ENCODE data around the gene OR2A5.
"Not testable (repeated sequence)": the region's sequence is repeated elsewhere in the genome, so short reads cannot be mapped to it uniquely, and the experiment has no call there.

The OR2A5 gene, protein sequence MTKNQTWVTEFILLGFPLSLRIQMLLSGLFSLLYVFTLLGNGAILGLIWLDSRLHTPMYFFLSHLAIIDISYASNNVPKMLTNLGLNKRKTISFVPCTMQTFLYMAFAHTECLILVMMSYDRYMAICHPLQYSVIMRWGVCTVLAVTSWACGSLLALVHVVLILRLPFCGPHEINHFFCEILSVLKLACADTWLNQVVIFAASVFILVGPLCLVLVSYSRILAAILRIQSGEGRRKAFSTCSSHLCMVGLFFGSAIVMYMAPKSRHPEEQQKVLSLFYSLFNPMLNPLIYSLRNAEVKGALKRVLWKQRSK

DNA sequence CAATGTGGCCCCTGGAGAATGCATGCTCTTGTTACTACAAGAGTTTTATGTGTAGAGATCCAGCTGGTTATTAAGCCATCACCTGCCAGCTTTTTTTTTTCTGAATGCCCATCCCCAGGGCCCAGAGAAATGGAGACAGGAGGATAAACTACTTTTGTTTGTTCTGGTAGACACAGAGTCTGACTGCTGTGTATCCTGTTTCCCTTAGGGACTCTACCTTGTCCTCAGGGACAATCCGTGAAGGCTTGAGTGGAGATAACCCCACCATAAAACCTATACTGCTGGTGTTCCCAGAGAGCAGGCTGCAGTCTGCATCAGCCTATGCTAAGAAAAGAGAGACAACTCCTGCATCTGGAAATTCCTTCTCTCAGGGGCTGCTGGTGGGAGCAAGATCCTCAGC is at the start of gene OR2A5:
Gene OR2A5, plus strand, starts transcription at position 301 of the 400 bp plus-strand sequence. CDS start 1,454 bp downstream, outside the sequence.
- DNase-seq: no peak

DNA sequence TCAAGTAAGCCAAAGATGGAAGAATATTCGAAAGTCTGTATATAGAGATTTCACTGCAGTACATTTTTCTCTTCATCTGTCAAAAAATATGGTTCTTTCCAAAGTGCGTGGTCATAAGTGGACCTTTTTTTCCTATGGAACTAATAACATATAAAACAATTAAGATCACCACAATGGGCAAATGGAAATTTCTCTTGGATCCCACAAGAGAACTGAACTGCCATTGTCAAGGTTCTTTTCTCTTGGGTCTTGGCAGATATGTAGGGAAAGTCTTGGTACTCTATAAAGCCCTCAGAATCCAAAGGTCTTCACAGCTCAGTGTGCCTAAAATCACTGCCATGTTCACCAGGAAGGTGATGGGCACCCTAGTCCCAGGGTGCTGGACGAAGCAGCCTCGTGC is 48.7 kb upstream of the OR2A5 start, which contains the start of gene OR6B1:
Gene OR6B1, plus strand, starts transcription at position 301 of the 400 bp plus-strand sequence. CDS start 3,677 bp downstream, outside the sequence.
- no peak for DNase-seq

DNA sequence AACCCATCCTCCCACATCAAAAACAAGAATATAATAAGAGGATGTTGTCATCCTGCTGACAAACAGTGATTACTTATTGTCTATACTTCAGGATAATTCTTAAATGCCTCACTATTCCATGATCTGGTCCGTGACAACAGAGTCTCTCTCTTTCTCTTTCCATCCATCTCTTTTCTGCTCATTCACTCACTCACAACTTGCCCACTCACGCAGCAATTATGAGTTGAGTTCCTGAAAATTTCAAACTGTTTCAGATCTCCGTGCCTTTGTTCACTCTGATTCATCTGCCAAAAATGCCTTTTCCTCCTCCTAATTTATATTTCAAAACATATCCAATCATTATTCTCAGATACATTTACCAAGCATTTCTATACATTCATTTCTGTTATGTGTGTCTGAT is 47.2 kb upstream of the OR2A5 start:
- no peak for DNase-seq

DNA sequence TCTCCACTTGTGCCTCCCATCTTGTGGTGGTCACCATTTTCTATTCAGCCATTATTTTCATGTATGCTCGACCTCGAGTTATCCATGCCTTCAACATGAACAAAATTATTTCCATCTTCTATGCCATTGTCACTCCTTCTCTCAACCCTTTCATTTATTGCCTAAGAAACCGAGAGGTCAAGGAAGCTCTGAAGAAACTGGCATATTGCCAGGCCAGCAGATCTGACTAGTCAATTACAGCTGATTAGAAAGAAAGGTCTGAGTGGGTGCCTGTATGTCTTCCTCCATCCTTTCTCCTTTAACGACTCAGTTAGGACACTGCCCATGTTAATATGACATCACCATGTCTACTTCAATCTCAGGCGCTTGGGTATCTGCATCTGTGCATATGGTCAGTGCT is 44.0 kb upstream of the OR2A5 start:
- DNase-seq: no peak

DNA sequence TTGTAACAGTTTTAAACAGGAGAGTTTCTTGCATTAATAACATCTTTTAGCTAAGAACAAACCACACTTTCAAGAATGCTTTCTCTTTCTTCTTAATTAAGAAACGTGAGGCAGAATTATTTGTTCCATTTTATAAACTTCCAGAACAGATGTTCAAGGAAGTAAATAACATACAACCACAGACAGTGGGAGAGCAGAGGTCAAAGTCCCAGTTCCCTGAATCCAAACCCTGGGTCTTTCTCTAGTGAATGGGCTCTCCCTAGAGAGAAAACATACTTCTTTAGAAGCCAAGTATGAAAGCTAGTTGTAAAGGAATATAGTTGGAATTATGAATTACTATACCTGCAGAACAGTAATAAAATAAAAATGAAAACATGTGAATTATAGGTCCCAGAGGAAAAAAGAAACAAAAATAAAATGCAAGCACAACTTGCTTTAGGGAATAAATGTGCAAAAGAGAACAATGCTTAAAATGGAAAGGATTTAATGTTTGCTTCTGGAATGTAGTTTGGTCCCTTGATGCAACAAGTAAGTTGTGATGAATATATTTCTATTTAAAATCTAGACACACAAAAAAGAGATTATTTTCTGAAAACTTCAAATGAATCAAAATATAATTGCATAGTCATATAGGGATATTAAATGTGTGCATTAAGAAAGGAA is 42.6 kb upstream of the OR2A5 start:
- no peak for DNase-seq

DNA sequence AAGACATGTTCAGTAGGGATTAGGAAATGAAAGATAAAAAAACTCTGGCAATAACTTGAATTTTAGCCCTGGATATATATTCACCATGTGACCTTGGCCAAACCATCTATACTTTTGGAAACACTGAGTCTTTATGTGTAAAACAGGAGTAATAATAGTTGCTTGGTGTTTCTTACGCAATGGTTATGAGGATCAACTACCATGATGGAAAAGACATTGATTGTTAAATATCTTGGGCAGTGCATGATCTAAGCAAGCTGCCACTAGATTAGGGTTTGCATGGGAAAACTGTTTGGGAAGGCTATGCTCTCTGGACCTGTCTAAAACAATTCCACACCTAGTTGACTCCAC is 42.1 kb upstream of the OR2A5 start:
- no peak for DNase-seq

DNA sequence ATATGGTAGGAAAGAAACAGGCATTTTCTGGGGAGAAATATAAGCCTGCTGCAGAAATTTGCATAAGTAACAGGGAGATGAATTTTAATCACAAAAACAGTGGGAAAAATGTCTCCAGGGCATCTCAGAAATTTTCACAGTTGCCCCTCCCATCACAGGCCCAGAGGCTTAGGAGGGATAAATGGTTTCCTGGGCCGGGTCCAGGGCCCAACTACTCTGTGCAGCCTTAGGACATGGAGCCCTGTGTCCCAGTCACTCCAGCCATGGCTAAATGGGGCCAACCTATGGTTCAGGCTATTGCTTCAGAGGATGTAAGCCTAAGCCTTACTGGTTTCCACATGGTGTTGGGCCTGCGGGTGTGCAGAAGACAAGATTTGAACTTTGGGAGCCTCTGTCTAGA is 39.4 kb upstream of the OR2A5 start:
- DNase-seq: no peak

DNA sequence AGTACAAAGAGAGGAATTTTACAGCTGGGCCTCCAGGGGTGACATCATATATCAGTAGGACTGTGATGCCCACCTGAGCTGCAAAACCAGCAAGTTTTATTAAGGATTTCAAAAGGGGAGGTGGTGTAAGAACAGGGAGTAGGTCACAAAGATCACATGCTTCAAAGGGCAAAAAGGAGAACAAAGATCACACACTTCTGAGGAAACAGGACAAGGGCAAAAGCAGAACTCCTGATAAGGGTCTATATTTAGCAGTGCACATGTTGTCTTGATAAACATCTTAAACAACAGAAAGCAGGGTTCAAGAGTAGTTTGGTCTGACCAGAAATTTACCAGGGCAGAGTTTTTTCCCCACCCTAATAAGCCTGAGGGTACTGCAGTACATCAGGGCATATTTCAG is 38.7 kb upstream of the OR2A5 start:
- DNase-seq: not testable (repeated sequence)

DNA sequence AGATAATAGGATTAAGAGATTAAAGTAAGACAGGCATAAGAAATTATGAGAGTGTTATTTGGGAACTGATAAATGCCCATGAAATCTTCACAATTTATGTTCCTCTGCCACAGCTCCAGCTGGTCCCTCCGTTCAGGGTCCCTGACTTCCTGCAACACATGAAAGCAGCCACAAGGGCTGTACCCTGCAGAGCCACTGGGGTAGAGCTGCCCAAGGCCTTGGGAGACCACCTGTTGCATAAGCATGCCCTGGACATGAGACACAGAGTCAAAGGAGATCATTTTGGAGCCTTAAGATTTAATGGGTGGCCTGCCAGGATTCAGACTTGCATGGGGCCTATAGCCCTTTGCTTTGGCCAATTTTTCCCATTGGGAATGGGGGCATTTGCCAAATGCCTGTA is 37.9 kb upstream of the OR2A5 start:
- DNase-seq: not testable (repeated sequence)

DNA sequence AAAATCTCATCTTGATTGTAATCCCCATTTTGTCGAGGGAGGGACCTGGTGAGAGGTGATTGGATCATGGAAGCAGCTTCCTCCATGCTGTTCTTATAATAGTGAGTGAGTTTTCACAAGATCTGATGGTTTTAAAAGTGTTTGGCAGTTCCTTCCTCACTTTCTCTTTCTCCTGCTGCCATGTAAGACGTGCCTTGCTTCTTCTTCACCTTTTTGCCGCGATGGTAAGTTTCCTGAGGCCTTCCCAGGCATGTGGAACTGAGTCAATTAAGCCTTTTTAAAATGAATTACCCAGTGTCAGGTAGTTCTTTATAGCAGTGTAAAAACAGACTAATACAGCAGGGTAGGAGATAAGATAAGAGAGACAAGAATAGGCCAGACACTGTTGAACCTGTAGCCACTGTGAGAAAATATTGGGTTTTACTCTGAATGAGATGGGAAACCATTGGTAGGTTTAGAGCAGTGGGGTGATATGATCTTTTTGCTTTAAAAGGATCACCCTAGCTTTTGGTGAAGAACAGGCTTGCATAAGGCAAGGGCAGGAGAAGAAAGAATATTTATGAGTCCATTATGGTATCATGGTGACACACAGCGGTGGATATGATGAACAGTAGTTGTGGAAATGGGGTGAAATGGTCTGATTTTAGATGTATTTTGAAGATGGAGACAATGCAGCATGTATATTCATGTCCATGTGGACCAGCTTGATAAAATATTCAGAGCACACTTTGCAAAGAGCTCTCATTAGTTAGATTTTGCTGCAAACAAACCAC is 37.1 kb upstream of the OR2A5 start:
- no peak for DNase-seq

DNA sequence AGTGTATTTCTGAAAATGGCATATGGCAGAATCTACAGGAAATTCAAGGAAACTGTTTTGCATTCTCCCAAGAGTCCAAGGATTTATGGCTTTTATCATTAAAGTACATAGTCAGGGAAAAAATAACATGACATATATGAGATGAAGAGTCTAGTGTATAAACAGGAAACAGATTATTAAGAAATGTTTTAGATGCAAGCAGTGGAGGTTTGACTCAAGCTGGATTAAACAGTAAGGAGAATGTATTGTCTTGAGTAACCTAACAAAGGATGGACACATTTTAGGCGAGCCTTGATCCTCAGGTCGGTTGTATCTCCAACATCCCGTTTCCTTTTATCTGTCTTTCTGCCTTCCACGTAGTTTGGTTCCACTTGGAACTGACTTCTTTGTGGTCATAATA is 30.7 kb upstream of the OR2A5 start:
- no peak for DNase-seq

DNA sequence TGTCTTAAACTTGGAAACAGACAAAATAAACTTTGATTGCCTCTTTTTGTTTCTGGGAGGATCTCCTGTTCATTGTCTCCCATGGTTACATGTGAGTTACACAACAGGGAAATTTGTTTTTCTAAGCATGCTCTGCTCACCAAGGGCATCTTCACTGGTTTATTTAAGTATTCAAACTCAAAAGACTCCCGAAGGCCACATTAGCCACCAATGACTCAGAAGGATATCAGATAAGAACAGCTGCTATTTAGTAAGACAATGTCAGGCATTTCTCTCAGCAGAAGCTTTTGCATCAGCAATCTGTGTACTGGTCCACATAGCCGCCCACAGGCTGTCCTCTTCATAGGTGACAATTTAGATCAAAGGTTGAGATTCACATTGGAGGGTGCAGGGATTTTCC is 29.3 kb upstream of the OR2A5 start:
- no peak for DNase-seq

DNA sequence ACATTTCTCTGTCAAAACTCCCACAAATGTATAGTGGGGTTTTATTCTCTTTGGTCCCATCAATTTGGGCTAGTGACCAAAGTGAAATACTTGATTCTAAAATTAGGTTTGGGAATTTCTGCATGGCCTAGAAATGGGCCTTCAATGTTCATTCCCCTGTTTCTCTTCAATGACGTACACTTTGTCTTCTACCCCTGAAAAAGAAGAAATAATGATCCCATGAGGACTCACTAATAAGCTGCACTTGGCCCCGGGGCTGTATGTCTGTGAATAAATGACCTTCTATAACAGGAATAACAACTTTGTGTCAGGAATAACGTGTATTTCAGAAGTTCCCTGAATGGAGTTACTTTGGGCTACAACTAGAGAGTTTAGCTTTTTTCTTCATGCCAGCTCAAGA is 28.4 kb upstream of the OR2A5 start:
- no peak for DNase-seq

DNA sequence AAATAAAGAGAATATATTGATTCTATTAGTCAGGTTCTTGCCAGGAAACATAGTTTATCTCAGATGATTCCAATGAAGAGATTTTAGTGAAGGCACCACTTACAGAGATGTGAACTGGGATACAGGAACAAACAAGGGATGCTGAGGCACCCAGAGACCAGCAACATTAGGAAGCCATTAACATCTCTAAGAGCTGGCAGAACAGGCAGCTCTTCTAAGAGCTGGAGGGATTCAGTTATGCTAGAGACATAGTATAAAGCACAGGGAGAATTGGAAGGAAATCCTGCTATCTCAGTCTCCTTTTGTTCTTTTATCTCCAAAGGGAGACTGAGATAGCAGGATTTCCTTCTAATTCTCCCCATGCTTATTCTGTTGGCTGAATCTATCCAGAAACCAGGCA is 26.6 kb upstream of the OR2A5 start:
- no peak for DNase-seq

DNA sequence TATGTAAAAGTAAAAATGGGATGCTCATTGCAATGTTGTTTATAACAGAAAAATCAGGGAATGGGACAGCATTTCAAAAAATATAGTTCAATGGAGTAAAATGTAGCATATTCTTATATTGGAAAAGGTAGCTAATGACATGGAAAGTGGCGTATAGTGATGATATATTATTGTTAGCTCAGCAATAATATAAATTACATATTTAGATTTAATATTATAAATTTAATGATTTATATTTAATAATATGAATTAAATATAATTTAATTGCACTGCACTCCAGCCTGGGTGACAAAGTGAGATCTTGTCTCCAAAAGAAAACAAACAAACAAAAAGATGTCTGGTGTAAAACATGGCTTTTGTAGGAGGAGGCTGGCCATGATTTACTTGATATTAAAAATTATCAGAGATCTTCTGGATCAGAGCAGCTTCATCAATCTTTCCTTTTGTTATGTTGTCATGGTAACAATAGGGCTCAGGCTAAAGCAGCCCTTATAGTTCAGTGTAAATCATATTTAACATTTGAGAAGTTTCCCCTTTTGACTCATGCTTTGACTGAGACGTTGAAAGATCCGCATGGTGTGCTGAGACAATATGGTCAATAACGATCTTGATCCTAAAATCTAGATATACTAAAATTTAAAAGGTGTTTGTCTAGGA is 25.4 kb upstream of the OR2A5 start:
- no peak for DNase-seq

DNA sequence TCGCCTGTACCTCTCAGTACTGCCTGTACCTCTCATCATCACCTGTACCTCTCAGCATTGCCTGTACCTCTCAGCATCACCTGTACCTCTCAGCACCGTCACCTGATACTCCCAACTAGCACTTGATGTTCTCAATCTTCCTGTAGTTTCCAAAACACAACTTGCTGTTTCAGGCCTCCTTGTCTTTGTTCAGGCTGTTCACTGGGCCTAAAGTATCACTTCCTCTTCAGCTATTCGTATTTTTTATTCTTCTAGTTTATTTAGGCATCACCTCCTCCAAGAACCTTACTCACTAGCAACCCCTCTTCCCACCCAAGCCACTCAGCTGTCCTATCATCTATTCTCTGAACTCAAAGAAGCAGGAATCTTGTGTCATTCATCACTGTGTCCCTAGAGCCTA is 24.5 kb upstream of the OR2A5 start:
- no peak for DNase-seq

DNA sequence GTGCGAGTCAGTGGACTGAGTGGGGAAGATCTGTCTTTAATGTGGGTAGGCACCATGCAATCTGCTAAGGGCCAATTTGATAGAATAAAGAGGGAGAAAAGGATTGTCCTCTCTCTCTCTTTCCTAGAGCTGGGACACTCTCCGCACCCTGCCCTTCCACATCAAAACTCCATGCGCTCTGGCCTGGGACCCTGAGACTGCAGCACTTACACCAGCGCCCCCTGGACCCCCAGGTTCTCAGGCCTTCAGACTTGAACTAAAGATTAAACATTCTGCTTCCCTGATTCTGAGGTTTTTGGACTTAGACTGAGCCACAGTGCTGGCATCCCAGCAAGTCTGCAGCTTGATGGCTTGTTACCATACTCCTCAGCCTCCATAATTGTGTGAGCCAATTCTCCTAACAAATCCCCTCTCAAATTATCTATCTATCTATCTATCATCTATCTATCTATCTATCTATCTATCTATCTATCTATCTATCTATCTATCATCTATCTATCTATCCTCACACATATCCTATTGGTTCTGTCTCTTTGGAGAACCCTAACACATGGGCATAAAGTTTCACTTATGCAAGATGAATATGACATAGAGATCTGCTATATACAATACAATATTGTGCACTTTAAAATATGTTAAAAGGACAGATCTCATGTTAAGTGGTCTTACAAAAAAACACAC is 22.4 kb upstream of the OR2A5 start:
- no peak for DNase-seq

DNA sequence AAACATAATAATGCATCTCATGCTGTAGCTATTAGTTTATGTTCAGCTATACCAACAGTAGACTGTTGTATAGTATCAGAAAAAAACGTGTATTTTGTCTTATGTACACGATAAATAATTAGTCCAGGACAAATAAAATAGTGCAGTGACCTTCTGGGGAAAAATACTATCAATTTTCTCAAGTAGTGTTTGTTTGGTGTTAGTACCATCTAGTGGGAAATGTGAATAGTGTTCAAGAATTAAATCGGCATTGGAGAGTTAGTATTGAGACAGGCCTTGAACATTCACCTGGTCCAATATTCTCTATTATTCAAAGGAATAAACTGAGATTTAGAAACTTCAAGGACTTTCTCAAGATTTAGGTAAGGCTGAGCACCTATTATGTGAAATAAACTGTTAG is 21.7 kb upstream of the OR2A5 start:
- DNase-seq: no peak

DNA sequence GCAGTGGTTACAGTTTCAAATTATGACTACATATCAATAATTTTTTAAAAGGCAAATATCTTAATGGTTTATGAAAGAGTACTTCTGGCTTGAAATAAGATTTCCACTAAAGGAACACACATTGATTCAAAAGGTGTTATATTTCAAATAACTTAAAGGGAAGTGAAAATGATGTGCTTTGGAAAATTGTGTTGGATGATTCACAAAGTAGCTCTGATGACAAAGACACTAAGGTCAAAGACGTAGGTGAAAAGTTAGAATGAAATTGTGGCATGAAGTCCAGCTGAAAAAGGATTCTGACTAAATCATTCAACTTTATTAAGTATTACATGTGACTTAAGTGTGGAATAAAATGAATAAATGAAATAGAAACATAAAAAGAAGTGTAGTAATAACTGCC is 20.8 kb upstream of the OR2A5 start:
- DNase-seq: no peak

DNA sequence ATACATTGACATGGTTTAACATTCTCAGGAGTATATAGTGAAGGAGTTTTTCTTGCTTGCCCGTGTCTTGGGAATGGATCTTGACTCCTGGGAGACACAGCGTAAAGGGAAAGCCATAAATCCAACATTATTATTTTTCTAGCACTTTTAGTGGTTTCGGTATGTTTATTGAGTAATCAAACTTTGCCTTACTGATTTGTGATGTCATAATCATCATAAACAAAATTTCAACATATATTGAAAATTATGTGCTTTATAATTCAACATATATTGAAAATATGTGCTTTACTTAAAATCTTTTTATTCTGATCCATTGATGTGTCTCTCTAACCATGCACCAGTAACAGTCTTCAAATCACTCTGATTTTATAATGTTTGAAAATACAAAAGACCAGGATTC is 20.2 kb upstream of the OR2A5 start:
- no peak for DNase-seq

DNA sequence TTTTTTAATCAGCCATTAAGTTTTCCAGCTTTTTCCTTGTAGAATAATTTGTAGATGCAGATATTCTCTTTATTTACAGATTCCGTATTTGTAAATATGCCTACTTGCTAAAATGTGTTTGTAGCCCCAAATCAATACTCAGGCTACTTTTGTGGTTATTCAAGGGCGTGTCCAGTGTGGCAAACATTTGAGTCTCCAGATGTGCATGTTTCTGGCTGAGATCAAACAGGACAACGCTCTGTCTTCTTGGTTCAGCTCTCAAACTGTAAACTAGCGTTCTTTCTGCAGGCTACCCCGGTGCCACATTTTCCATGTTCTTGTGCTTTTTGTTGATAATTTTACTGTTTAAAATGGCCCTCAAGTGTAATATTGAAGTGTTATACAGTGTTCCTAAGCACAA is 16.2 kb upstream of the OR2A5 start:
- DNase-seq: no peak

DNA sequence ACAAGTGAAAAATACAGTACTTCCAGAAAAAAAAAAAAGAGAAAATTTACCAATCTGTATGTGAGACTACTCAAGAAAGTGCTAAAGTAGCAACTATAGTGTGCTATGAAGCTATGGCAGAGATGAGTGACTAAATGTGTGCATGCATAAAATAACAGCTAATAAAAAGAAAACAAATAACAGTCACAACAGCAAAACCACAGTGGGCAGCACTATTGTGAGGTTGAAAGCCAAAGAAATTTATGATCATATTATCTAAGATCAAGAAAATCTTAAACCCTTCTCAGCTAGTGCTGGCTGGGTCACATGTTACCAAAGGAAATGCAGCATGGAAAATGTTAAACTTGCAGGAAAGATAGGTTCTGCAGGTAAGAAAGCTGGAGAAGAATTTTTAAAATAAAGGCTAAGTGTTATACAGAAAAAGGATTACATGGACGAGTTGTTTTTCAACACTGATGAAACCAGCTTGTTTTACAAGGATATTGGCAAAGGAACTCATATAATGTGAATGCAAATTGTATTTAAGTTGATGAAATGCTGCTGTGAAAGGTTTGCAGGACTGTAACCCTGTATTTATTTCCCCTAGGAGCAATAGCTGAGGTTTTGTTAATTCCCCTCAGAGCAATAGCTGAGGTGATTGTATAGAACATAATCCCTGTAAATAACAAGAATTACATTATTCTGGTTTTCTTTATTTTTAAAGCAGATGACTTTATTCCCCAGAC is 15.6 kb upstream of the OR2A5 start:
- DNase-seq: no peak
